Subcutaneous abdominal adipose tissue (tissue), 5 donors: ENCODE results near the gene TBRG1.

Source experiments
- H3K27ac ChIP-seq: one replicate; pipeline ENCODE4 v1.7.0; 2013; ENCODE audit warnings: low read depth, mild to moderate bottlenecking, inconsistent platforms, low read length, moderate library complexity
- H3K27me3 ChIP-seq, 5 donors: one replicate each; pipeline ENCODE4 v1.7.0; 2013; ENCODE audit warnings: low read length in 5 of 5, inconsistent platforms in 1 of 5; ENCODE audit not compliant: control insufficient read depth in 5 of 5, insufficient read depth in 4 of 5
- H3K36me3 ChIP-seq, 5 donors: one replicate each; pipeline ENCODE4 v1.7.0; 2013; ENCODE audit warnings: low read length in 5 of 5; ENCODE audit not compliant: control insufficient read depth in 5 of 5, insufficient read depth in 5 of 5
- H3K4me1 ChIP-seq, 5 donors: one replicate each; pipeline ENCODE4 v1.7.0; 2013; ENCODE audit warnings: low read length in 5 of 5, mild to moderate bottlenecking in 3 of 5, moderate library complexity in 1 of 5; ENCODE audit not compliant: control insufficient read depth in 5 of 5, insufficient read depth in 5 of 5
- H3K4me3 ChIP-seq, 5 donors: one replicate each; pipeline ENCODE4 v1.7.0; 2013; ENCODE audit warnings: low read length in 5 of 5, low read depth in 1 of 5
- H3K9ac ChIP-seq, 5 donors: one replicate each; pipeline ENCODE4 v1.7.0; 2013; ENCODE audit warnings: low read length in 5 of 5, mild to moderate bottlenecking in 4 of 5, moderate library complexity in 3 of 5
- H3K9me3 ChIP-seq, 5 donors: one replicate each; pipeline ENCODE4 v1.7.0; 2013; ENCODE audit warnings: low read length in 5 of 5; ENCODE audit not compliant: control insufficient read depth in 5 of 5
- donor health status: healthy.
- donor health status: healthy.
- donor health status: healthy.
- donor health status: healthy.
- donor health status: healthy.

Gene TBRG1

GRCh38 chr11:124657904-124658303 is 35.2 kb downstream of the TBRG1 start:
- no peaks in the 10 kb centered on the region for H3K9me3 ChIP-seq
- peaks cover 5 to 23% (median 7%) of the 10 kb centered on the region in 5 donors for H3K36me3 ChIP-seq
- no peaks in the 10 kb centered on the region for H3K27me3 ChIP-seq
- peaks cover 0 to 6% (median 4%) of the 10 kb centered on the region in 5 donors for H3K4me1 ChIP-seq
- H3K27ac ChIP-seq = no peak overlapping the region
- H3K9ac ChIP-seq = no peak overlapping the region
- no peak overlapping the region for H3K4me3 ChIP-seq

DNA sequence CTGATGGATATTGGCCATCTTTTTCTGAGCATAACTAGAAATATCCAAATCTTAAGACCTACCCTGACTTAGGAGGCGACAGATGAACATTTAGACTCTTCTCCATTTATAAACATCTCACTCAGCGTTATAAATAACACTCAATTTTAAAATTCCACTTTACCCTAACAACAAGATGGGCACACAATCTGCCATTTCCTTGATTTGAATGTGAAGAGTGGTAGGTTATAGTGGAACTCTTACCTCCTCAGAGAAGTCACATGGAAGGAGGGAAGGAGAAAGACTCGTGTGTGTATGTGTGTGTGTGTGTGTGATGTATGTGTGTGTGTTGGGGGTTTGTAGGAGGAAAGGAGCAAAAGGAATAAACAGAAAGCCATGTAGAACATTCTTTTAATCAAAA is 35.8 kb downstream of the TBRG1 start:
- no peaks in the 10 kb centered on the region for H3K9me3 ChIP-seq
- H3K27ac ChIP-seq = no peak overlapping the region
- no peak overlapping the region for H3K4me3 ChIP-seq
- no peak overlapping the region for H3K9ac ChIP-seq
- no peaks in the 10 kb centered on the region for H3K27me3 ChIP-seq
- peaks cover 0 to 6% (median 4%) of the 10 kb centered on the region in 5 donors for H3K4me1 ChIP-seq
- peaks cover under 1 to 18% (median 6%) of the 10 kb centered on the region in 5 donors for H3K36me3 ChIP-seq

GRCh38 chr11:124658986-124659385 is 36.3 kb downstream of the TBRG1 start:
- H3K36me3 ChIP-seq = peaks cover 0 to 15% (median 6%) of the 10 kb centered on the region in 5 donors
- H3K4me1 ChIP-seq = peaks cover 0 to 6% (median 4%) of the 10 kb centered on the region in 5 donors
- no peaks in the 10 kb centered on the region for H3K9me3 ChIP-seq
- H3K27me3 ChIP-seq = no peaks in the 10 kb centered on the region
- H3K9ac ChIP-seq = no peak overlapping the region
- H3K4me3 ChIP-seq = no peak overlapping the region
- no peak overlapping the region for H3K27ac ChIP-seq

- Histone ChIP-seq H3K4me1 (peaks cover 0 to 6% (median 4%) of the 10 kb centered on the region in 5 donors), H3K9me3 (no peaks in the 10 kb centered on the region), H3K27me3 (no peaks in the 10 kb centered on the region), H3K27ac (no peak overlapping the region), H3K9ac (no peak overlapping the region), H3K36me3 (peaks cover 5 to 17% (median 9%) of the 10 kb centered on the region in 5 donors), H3K4me3 (no peak overlapping the region)
Measured at GRCh38 chr11:124661553-124661952, 38.9 kb downstream of the TBRG1 start.

GRCh38 chr11:124662106-124662505 is 39.4 kb downstream of the TBRG1 start:
- Histone ChIP-seq H3K4me1 (peaks cover 0 to 6% (median 4%) of the 10 kb centered on the region in 5 donors), H3K9ac (no peak overlapping the region), H3K4me3 (no peak overlapping the region), H3K9me3 (no peaks in the 10 kb centered on the region), H3K27me3 (no peaks in the 10 kb centered on the region), H3K36me3 (peaks cover 5 to 17% (median 12%) of the 10 kb centered on the region in 5 donors), H3K27ac (no peak overlapping the region)

DNA sequence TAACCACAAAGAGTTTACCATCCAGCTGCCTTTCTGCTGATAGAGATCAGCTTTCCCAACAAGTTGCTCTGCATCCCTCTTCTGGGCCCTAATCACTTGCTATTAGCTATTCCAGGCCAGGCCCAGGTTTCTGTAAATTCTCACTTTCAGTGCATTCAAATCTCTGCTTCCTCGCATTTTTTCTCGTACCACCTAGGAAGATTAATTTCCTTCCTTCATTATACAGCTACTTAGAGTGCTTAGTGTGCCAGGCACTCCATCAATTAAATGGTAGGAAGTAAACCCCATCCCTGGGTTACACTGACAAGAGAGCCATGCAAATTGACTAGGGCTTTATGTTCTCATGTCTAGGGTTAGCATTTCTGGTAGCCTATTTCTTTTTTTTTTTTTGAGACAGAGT is 41.2 kb downstream of the TBRG1 start:
- no peaks in the 10 kb centered on the region for H3K27me3 ChIP-seq
- no peak overlapping the region for H3K27ac ChIP-seq
- peaks cover 5 to 22% (median 13%) of the 10 kb centered on the region in 5 donors for H3K36me3 ChIP-seq
- no peaks in the 10 kb centered on the region for H3K9me3 ChIP-seq
- no peak overlapping the region for H3K9ac ChIP-seq
- H3K4me3 ChIP-seq = no peak overlapping the region
- H3K4me1 ChIP-seq = no peaks in the 10 kb centered on the region

DNA sequence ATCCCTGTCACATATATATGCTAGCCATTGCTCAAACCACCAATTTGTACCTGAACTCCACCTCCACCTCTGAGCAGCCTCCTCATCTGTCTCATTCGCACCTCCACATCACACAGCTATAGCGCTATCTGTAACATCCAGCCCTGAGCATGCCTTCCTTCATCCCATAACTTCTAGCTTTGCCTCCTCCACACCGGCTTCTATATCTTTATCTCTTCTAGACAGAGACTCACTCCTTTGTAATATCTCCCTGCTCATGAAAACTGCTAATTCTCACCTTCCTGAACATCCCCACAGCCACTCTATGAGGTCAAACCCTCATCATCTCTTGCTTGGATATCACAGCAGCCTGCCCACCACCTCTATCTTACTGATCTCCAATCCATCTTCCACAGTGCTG is 44.9 kb downstream of the TBRG1 start:
- Histone ChIP-seq H3K27ac (no peak overlapping the region), H3K36me3 (peaks cover 5 to 19% (median 10%) of the 10 kb centered on the region in 5 donors), H3K9me3 (no peaks in the 10 kb centered on the region), H3K4me1 (peaks cover 0 to 5% (median 3%) of the 10 kb centered on the region in 5 donors), H3K9ac (no peak overlapping the region), H3K27me3 (no peaks in the 10 kb centered on the region), H3K4me3 (no peak overlapping the region)

- no peaks in the 10 kb centered on the region for H3K27me3 ChIP-seq
- H3K4me1 ChIP-seq = peaks cover 0 to 14% (median 12%) of the 10 kb centered on the region in 5 donors
- H3K27ac ChIP-seq = no peak overlapping the region
- peaks cover 5 to 19% (median 10%) of the 10 kb centered on the region in 5 donors for H3K36me3 ChIP-seq
- no peaks in the 10 kb centered on the region for H3K9me3 ChIP-seq
- H3K9ac ChIP-seq = no peak overlapping the region
- no peak overlapping the region for H3K4me3 ChIP-seq
Measured at GRCh38 chr11:124669193-124669592, 46.5 kb downstream of the TBRG1 start.

DNA sequence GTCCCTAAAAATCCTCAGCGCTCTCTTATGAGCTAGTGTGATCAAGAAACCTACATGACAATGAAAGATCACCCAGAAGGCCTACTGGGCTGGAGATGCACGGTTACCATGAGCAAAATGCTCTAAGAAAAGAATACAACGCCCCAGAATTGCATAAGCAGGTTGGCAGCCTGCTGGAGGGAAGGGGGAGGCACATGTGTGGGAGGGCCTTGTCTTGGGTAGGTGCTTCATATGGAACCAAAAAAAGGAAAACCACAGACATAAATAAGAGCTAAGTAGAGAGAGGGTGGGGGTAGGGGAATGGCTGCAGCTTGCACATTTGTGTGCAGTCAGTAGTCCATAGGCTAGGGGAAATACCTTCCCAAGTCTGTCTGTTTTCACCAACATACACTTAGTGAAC is 48.1 kb downstream of the TBRG1 start:
- no peak overlapping the region for H3K27ac ChIP-seq
- no peaks in the 10 kb centered on the region for H3K9me3 ChIP-seq
- H3K36me3 ChIP-seq = peaks cover 5 to 18% (median 10%) of the 10 kb centered on the region in 5 donors
- peaks cover 0 to 19% (median 18%) of the 10 kb centered on the region in 5 donors for H3K4me1 ChIP-seq
- H3K27me3 ChIP-seq = no peaks in the 10 kb centered on the region
- no peak overlapping the region for H3K4me3 ChIP-seq
- no peak overlapping the region for H3K9ac ChIP-seq

- H3K9ac ChIP-seq = peak overlapping the region; percentile 48 to 91 (median 83)
- H3K27me3 ChIP-seq = no peaks in the 10 kb centered on the region
- H3K36me3 ChIP-seq = peaks cover 0 to 4% (median 0%) of the 10 kb centered on the region in 5 donors
- H3K9me3 ChIP-seq = no peaks in the 10 kb centered on the region
- peak overlapping the region; percentile 58 to 85 (median 79) for H3K4me3 ChIP-seq
- peaks cover 0 to 30% (median 24%) of the 10 kb centered on the region in 5 donors for H3K4me1 ChIP-seq
- H3K27ac ChIP-seq = peak overlapping the region; percentile 83
Measured at GRCh38 chr11:124672536-124673215, 50.0 kb downstream of the TBRG1 start.
